Measurements from ENCODE around the gene TRMT2A.

The TRMT2A gene

GRCh38 chr22:20088263-20088648 is 28.8 kb downstream of the TRMT2A start:
- no peak for DNase-seq (ENCODE audit: low read depth)
- no peak overlapping the region for H3K4me3 ChIP-seq (replicated peaks; ENCODE audit: low read depth, low read length)
- TF ChIP-seq CTCF (IDR thresholded peaks at IDR 0.05; ENCODE audit: low read length, missing control alignments): no peak

GRCh38 chr22:20087319-20088262 is 29.4 kb downstream of the TRMT2A start:
- no peak for DNase-seq (ENCODE audit: low read depth)
- TF ChIP-seq CTCF (IDR thresholded peaks at IDR 0.05; ENCODE audit: low read length, missing control alignments): no peak
- no peak overlapping the region for H3K4me3 ChIP-seq (replicated peaks; ENCODE audit: low read depth, low read length)

- no peak for DNase-seq (ENCODE audit: low read depth)
- TF ChIP-seq CTCF (IDR thresholded peaks at IDR 0.05; ENCODE audit: low read length, missing control alignments): no peak
- H3K4me3 ChIP-seq (replicated peaks; ENCODE audit: low read depth, low read length): no peak overlapping the region
These were observed 30.3 kb downstream of the TRMT2A start for GRCh38 chr22:20086763-20087162.

GRCh38 chr22:20086101-20086599 is 30.9 kb downstream of the TRMT2A start:
- TF ChIP-seq CTCF (IDR thresholded peaks at IDR 0.05; ENCODE audit: low read length, missing control alignments): no peak
- H3K4me3 ChIP-seq (replicated peaks; ENCODE audit: low read depth, low read length): no peak overlapping the region
- no peak for DNase-seq (ENCODE audit: low read depth)

- TF ChIP-seq CTCF (IDR thresholded peaks at IDR 0.05; ENCODE audit: low read length, missing control alignments): no peak
- H3K4me3 ChIP-seq (replicated peaks; ENCODE audit: low read depth, low read length): no peak overlapping the region
- DNase-seq (ENCODE audit: low read depth): no peak
These were observed 31.4 kb downstream of the TRMT2A start for GRCh38 chr22:20085651-20086050.

GRCh38 chr22:20084547-20085413 is 32.2 kb downstream of the TRMT2A start:
- H3K4me3 ChIP-seq (replicated peaks; ENCODE audit: low read depth, low read length): no peak overlapping the region
- peak; percentile 6 for DNase-seq (ENCODE audit: low read depth)
- TF ChIP-seq CTCF (IDR thresholded peaks at IDR 0.05; ENCODE audit: low read length, missing control alignments): peak; percentile 29
